CMK (cell line): ENCODE measurements around the gene ZNHIT6.
"Not testable (repeated sequence)": the region's sequence is repeated elsewhere in the genome, so short reads cannot be mapped to it uniquely, and the experiment has no call there.

ENCODE experiments used
- DNase-seq: peaks from one replicate; pipeline ENCODE4 v3.0.0-alpha.2; 2010; ENCODE audit warnings: low read depth

ZNHIT6 gene

GRCh38 chr1:85665932-85666331 is 42.3 kb downstream of the ZNHIT6 start:
- DNase-seq = no peak

- no peak for DNase-seq
These were observed 44.9 kb downstream of the ZNHIT6 start for GRCh38 chr1:85663382-85663781.

GRCh38 chr1:85661767-85662166 is 46.5 kb downstream of the ZNHIT6 start:
- DNase-seq = no peak

GRCh38 chr1:85660541-85660940 is 47.7 kb downstream of the ZNHIT6 start:
- DNase-seq = no peak

- DNase-seq = no peak
These were observed 49.1 kb downstream of the ZNHIT6 start for GRCh38 chr1:85659174-85659573.

GRCh38 chr1:85656948-85657347 is 51.3 kb downstream of the ZNHIT6 start:
- DNase-seq = no peak

- DNase-seq = no peak
These were observed 52.0 kb downstream of the ZNHIT6 start for GRCh38 chr1:85656256-85656655.

- DNase-seq = no peak
These were observed 52.9 kb downstream of the ZNHIT6 start for GRCh38 chr1:85655315-85655714.

- no peak for DNase-seq
These were observed 54.0 kb downstream of the ZNHIT6 start for GRCh38 chr1:85654066-85654782.

- DNase-seq = no peak
These were observed 55.9 kb downstream of the ZNHIT6 start for GRCh38 chr1:85652327-85652726.

- DNase-seq = no peak
These were observed 57.6 kb downstream of the ZNHIT6 start for GRCh38 chr1:85650645-85651044.

- DNase-seq = no peak
These were observed 58.6 kb downstream of the ZNHIT6 start for GRCh38 chr1:85649591-85649990.

GRCh38 chr1:85641598-85642556 is 66.4 kb downstream of the ZNHIT6 start:
- not testable (repeated sequence) for DNase-seq

- not testable (repeated sequence) for DNase-seq
These were observed 68.3 kb downstream of the ZNHIT6 start for GRCh38 chr1:85639920-85640319.

- DNase-seq = no peak
These were observed 69.8 kb downstream of the ZNHIT6 start for GRCh38 chr1:85638412-85638811.

- no peak for DNase-seq
These were observed 77.7 kb downstream of the ZNHIT6 start for GRCh38 chr1:85630493-85630892.

GRCh38 chr1:85629532-85629920 is 78.7 kb downstream of the ZNHIT6 start:
- DNase-seq = no peak

GRCh38 chr1:85628791-85629531 is 79.3 kb downstream of the ZNHIT6 start:
- peak; percentile 21 for DNase-seq

GRCh38 chr1:85626818-85627217 is 81.4 kb downstream of the ZNHIT6 start:
- no peak for DNase-seq

GRCh38 chr1:85624361-85624760 is 83.9 kb downstream of the ZNHIT6 start:
- DNase-seq = no peak

- no peak for DNase-seq
These were observed 85.2 kb downstream of the ZNHIT6 start for GRCh38 chr1:85623061-85623471.

GRCh38 chr1:85621430-85621829 is 86.8 kb downstream of the ZNHIT6 start:
- DNase-seq = no peak
